Superior temporal gyrus (tissue), 1 donor: ENCODE measurements around the gene CCL4L2.
"Not testable (repeated sequence)": the region's sequence is repeated elsewhere in the genome, so short reads cannot be mapped to it uniquely, and the experiment has no call there.

ENCODE experiments used
- DNase-seq: peaks from one replicate; pipeline ENCODE4 v3.0.0-alpha.2; 2016; ENCODE audit errors: extremely low spot score

The CCL4L2 gene

GRCh38 chr17:36210439-36211211 lies at the start of gene CCL4L2:
TSS of gene CCL4L2 (plus strand) at chr17:36211063.
- not testable (repeated sequence) for DNase-seq

GRCh38 chr17:36168836-36169235 lies 42.0 kb upstream of the CCL4L2 start:
- DNase-seq: not testable (repeated sequence)

GRCh38 chr17:36176536-36176935 lies 34.3 kb upstream of the CCL4L2 start, which contains the start of gene TBC1D3B:
TSS of gene TBC1D3B (minus strand) at chr17:36176636. CDS start at chr17:36175050, 1,586 bp downstream.
- DNase-seq: not testable (repeated sequence)

GRCh38 chr17:36181446-36182175 lies 29.3 kb upstream of the CCL4L2 start:
- DNase-seq: not testable (repeated sequence)

GRCh38 chr17:36182176-36183000 lies 28.5 kb upstream of the CCL4L2 start:
- DNase-seq: no peak

GRCh38 chr17:36183001-36183971 lies 27.6 kb upstream of the CCL4L2 start:
- no peak for DNase-seq

GRCh38 chr17:36184023-36184765 lies 26.7 kb upstream of the CCL4L2 start:
- DNase-seq: no peak

GRCh38 chr17:36185416-36185815 lies 25.4 kb upstream of the CCL4L2 start:
- DNase-seq: no peak

GRCh38 chr17:36186810-36187763 lies 23.8 kb upstream of the CCL4L2 start:
- DNase-seq: not testable (repeated sequence)

GRCh38 chr17:36187943-36188665 lies 22.8 kb upstream of the CCL4L2 start:
- DNase-seq: not testable (repeated sequence)

GRCh38 chr17:36188891-36189306 lies 22.0 kb upstream of the CCL4L2 start:
- no peak for DNase-seq

- DNase-seq: not testable (repeated sequence)
Measured at GRCh38 chr17:36189993-36190392, 20.9 kb upstream of the CCL4L2 start.

GRCh38 chr17:36190549-36191330 lies 20.1 kb upstream of the CCL4L2 start:
- DNase-seq: not testable (repeated sequence)

- DNase-seq: no peak
Measured at GRCh38 chr17:36193216-36193775, 17.6 kb upstream of the CCL4L2 start.

GRCh38 chr17:36194147-36194831 lies 16.6 kb upstream of the CCL4L2 start:
- not testable (repeated sequence) for DNase-seq

GRCh38 chr17:36194832-36195433 lies 15.9 kb upstream of the CCL4L2 start:
- not testable (repeated sequence) for DNase-seq
